Stimulated activated CD8-positive, alpha-beta memory T cell treated with anti-CD3 and anti-CD28 coated beads, Interleukin-12 subunit alpha, Interleukin-12 subunit beta, amount 100 ng/mL, for 24 hours (primary cell): Measurements from ENCODE around the gene PKP1.

Experiments used
- DNase-seq: peaks from one replicate; pipeline ENCODE4 v3.0.0-alpha.2; 2020; ENCODE audit errors: extremely low read depth

PKP1 gene

GRCh38 chr1:201329801-201330200 is 46.5 kb downstream of the PKP1 start:
- DNase-seq, result no peak

GRCh38 chr1:201330541-201330940 is 47.2 kb downstream of the PKP1 start:
- DNase-seq, result no peak

GRCh38 chr1:201331166-201331565 is 47.9 kb downstream of the PKP1 start:
- DNase-seq, result no peak

DNA sequence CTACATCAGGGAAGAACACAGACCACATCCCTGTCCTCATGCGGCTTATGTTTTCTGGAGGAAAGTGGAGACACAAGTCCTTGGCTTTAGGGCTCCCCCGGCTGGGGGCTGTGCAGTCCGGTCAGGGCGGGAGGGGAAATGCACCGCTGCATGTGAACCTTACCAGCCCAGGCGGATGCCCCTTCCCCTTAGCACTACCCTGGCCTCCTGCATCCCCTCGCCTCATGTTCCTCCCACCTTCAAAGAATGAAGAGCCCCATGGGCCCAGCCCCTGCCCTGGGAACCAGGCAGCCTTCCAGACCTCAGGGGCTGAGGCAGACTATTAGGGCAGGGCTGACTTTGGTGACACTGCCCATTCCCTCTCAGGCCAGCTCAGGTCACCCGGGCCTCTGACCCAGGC is 48.7 kb downstream of the PKP1 start:
- DNase-seq, result no peak

- no peak for DNase-seq
These were observed 49.5 kb downstream of the PKP1 start for GRCh38 chr1:201332616-201333335.

DNA sequence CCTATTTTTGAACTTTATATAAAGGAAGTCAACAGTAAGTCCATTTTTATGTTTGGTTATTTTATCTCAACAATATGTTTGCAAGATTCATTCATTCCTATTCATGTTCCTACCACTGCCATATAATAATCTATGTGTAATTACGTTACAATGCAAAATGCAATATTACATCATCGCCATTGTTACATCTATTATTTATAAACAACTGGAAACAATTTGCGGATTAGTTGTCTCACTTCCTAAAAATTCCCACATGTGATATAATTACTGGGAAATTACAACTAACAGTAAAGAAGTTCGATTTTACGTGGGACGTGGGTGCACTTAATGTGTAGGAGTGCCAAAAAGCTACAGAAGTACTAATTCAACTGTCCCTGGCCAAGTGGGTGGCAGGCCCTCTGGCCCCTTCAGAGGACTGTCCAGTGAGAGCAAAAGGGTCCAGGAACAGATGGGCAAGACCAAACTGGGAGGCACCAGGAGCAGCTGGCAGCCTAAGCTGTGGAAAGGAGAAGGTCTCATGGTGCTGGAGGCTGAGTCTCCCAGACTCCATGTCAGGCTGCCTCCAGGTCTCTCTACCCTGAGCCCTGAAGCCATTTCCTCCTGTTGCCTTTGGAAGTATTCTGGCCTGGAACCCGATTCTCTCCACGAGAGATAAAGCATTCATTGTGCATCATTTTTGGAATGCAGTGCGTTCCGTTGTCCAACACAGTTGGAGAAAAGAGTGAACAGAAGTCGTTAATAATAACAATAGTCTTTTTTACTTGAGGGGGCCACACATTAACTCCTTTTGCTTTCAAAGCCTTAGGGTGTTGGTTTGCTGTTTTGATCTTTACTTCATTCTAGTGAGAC is 51.2 kb downstream of the PKP1 start:
- no peak for DNase-seq

DNA sequence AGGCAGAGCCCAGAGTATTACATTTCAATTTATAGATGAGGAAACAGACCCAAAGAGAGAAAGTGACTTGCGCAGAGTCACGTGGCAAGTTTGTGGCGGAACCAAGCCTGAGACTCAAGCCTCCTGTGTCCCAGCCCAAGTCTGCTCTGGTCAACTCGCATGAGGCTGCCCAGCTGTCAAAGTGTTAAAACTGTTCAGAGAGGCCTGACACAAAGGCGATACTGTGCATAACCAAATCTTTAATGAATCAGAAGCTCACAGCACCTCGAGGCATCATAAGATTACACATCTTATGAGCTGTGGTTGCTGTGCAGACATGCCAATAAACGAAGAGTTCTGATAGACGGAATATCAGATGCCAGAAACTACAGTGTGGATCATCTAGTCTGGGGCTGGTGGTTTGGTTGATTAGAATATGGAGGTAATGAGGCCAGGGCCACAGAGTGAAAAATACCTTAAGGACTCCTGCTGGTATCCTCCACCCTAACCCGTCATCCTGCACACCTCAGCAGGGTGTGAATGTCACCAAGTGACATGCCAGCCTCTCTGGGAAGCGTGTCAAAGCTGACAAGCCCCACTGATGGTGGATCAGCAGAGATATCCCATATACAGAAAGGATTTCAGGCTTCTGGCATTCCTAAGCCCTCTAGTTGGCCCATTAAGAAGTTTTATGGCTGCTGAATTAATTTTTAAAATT is 52.0 kb downstream of the PKP1 start:
- DNase-seq, result no peak

GRCh38 chr1:201335901-201336300 is 52.6 kb downstream of the PKP1 start:
- DNase-seq, result no peak

DNA sequence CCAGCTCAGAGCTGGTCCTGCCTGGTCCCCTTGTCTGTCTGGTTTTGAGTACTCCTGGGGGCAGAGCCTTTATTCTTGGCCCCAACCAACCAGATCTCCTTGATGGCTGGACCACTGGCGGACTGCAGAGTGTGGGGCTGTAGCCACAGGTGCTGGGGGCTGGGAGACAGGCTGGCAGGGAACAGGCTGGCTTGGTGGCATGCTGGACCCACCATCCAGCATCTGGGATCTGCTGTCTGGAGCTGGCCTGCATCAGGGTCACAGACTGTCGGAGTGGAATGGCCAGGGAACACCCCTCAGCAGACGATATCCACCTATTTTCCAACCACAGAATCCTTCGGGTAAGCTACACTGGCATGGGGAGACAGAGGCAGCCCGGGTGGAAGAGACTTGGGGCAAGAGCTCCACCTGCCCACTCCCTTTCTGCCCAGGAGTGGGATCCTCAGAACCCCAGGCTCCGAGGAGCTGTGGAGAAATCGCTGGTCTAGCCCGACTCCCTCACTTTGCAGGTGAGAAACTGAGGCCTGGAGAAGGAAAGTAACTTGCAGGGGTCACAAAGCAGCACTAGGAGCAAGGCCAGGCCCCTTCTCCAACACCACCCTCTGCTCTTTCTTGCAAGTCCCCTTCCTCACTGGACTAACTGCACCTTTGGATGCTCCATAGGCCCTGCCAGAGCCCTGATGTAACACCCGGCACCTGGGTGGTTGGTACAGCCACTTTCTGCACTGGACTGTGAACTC is 53.6 kb downstream of the PKP1 start:
- no peak for DNase-seq

DNA sequence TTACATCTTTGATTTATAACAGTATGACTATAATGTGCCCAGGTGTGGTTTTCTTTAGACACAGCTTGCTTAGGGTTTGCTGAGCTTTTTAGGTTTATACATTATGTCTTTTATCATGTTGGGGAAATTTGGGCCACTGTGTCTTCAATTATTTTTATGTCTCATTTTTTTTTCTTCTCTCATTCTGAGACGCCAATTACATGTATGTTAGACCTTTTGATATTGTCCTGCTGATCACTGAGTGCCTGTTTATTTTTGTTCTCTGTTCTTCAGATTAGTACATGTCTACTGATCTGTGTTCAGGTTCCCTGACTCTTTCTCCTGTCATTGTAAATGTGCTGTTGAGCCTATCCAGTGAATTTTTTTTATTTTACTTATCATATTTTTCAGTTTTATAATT is 58.1 kb downstream of the PKP1 start:
- no peak for DNase-seq

DNA sequence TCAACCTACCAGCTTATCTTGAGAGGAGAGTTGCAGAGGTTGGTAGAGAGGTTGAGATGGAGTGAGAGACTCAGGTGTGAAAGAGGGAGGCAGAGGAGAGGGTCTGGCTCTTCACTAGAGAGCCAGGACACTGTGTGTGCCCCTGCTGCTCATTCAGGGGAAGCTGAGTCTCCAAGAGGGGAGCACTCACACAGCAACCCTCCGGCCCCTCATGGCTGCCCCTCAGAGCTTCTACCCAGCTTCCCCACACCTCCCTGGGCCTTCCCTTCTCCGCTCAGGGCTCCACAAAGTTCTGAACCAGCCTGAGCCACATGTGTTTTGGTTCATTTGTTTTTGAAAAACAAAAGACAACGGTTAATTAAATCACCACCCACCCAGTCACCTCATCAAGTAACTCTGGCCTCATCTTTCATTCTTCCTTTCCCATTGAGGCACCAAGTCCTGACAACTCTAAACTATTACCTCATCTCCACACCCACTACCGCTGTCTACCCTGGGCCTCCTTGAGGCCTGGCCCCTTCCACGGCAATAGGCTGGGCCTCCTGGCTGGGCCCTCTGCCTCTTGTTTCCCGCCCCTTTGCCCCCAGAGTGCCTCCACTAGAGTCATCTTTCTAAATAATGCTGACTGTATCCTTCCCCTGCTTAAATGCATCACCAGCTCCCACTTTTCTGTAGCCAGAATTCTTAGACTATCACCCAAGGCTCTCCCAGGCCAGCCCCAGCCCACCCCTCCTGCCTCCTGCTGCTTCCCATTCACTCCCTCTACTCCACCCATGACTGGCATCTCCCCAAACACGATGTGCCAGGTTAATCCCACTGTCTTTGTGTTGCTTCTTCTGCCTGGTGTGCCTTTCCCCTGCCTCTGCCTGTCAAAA is 61.1 kb downstream of the PKP1 start:
- DNase-seq, result no peak

GRCh38 chr1:201345081-201345355 is 61.7 kb downstream of the PKP1 start:
- no peak for DNase-seq

- DNase-seq, result no peak
These were observed 63.1 kb downstream of the PKP1 start for GRCh38 chr1:201346337-201346939.

- no peak for DNase-seq
These were observed 63.7 kb downstream of the PKP1 start for GRCh38 chr1:201346987-201347386.

GRCh38 chr1:201347498-201348210 is 64.3 kb downstream of the PKP1 start:
- no peak for DNase-seq

DNA sequence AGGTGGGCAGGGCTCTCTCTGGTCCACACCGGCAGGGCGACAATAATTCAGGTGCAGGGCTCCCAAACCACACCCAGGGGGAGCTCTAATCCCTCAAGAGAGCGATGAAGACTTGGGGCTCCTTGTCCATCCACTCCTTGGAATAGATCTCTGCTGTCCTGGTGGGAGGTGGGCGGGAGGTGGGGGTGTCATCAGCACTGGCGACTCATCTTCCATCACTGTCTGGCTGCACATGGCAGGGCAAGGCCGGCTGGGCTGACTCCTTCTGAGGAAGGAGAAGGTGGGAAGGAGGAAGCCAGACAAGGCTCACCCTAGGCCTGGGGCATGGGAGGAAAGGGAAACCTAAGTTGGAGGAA is 64.9 kb downstream of the PKP1 start:
- no peak for DNase-seq

DNA sequence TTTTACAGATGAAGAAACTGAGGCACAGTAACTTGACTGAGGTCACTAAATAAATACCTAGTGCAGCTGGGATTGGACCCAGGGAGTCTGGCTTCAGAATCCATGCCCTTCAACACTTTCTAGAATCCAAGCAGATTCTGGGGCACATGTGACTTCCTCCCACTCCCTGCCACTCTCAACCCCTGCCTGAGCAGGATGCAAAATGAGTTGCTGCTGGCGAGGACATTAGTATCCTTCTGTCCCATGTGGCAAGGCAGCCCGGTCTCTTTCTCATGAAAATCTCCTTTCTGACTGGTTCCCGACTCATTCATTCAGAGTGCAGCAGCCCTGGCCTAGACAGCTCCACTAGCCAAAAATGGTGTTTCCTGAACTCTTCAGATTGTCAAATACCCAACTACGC is 65.8 kb downstream of the PKP1 start:
- DNase-seq, result no peak

DNA sequence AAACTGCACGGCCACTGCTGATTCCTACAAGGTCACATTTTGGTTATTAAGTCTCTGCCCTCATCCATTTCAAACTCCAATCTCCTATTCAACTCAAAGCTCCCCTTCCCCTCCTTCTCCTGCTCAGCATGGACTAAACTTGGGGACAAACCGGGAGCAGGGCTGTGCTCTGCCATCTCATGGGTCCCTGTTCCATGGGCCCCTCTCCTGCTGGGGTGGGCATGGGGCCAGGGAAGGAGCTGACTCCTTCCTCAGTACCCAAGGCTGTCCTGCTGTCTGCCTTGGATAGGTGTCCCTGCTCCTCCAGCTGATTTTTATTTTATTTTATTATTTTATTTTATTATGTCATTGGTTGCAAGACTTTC is 67.0 kb downstream of the PKP1 start:
- DNase-seq, result no peak

DNA sequence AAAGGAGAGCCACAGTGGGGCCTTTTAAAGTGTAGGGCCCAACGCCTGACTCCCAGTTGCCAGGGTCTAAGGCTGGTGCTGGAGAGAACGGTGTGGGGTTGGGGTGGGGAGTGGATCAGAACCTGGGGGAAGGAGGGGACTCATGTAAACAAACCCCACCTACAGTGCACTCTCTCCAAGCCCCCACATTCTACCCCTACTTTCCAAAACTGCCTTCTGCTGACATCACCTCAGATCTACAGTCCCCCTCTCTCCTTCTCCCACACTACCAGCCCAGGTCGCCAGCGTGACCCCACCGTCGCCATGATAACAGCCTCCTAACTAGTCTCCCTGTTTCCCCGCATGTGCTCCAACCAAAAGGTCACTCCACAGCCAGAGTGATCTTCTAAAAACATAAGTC is 67.6 kb downstream of the PKP1 start:
- no peak for DNase-seq

GRCh38 chr1:201351617-201352016 is 68.3 kb downstream of the PKP1 start:
- no peak for DNase-seq
